HepG2 (cell line): ENCODE data around the gene UBB. TPM values are rescaled to one million over a fixed set of nuclear protein-coding genes. Genes with fewer than 3 reads are reported as not detected.
A peak's percentile ranks its signal among the peaks of the same experiment; 100 is the strongest.

Source experiments
- BORCS8-MEF2B ChIP-seq: sonication (generic); formaldehyde crosslinking; IDR thresholded peaks from 2 replicates; pipeline ENCODE4 v1.8.0; 2022; ENCODE audit warnings: mild to moderate bottlenecking, missing genetic modification reagents
- CBX2 ChIP-seq, 2 experiments: fragments of 200-600 bp in 1 of 2; sonication (generic); formaldehyde crosslinking in 1 of 2; IDR thresholded peaks; 2 replicates each; pipeline versions ENCODE4 v1.7.0 to v1.8.1; 2018 to 2022; ENCODE audit warnings: low read depth in 2 of 2, low read length in 1 of 2, mild to moderate bottlenecking in 1 of 2, missing genetic modification reagents in 1 of 2
- CCDC6 ChIP-seq: sonication (generic); formaldehyde crosslinking; IDR thresholded peaks from 2 replicates; pipeline ENCODE4 v1.8.1; 2022; ENCODE audit warnings: mild to moderate bottlenecking, missing genetic modification reagents, moderate library complexity
- DR1 ChIP-seq: sonication (generic); formaldehyde crosslinking; IDR thresholded peaks from 2 replicates; pipeline ENCODE4 v1.8.0; 2021; ENCODE audit warnings: mild to moderate bottlenecking, missing genetic modification reagents, inconsistent platforms
- EEA1 ChIP-seq: sonication (generic); formaldehyde crosslinking; IDR thresholded peaks from 2 replicates; pipeline ENCODE4 v1.5.1; 2020; ENCODE audit warnings: mild to moderate bottlenecking, missing genetic modification reagents, borderline replicate concordance
- HMGXB3 ChIP-seq: sonication (generic); formaldehyde crosslinking; IDR thresholded peaks from 2 replicates; pipeline ENCODE4 v1.4.0; 2020; ENCODE audit warnings: missing genetic modification reagents, borderline replicate concordance
- HOXA7 ChIP-seq: sonication (generic); formaldehyde crosslinking; IDR thresholded peaks from 2 replicates; pipeline ENCODE4 v1.8.1; 2022; ENCODE audit warnings: mild to moderate bottlenecking, missing genetic modification reagents, moderate library complexity
- NCOA5 ChIP-seq: sonication (generic); formaldehyde crosslinking; IDR thresholded peaks from 2 replicates; pipeline ENCODE4 v1.4.0; 2020; ENCODE audit warnings: missing genetic modification reagents
- SMAD3 ChIP-seq: sonication (generic); formaldehyde crosslinking; IDR thresholded peaks from 2 replicates; pipeline ENCODE4 v1.4.0; 2020; ENCODE audit warnings: missing genetic modification reagents
- ZEB1 ChIP-seq: IDR thresholded peaks from 2 replicates; pipeline ENCODE4 v1.6.1; 2012; ENCODE audit warnings: mild to moderate bottlenecking, low read depth, inconsistent platforms; ENCODE audit not compliant: insufficient replicate concordance
- ZNF101 ChIP-seq: sonication (generic); formaldehyde crosslinking; IDR thresholded peaks from 2 replicates; pipeline ENCODE4 v1.4.0; 2020; ENCODE audit warnings: mild to moderate bottlenecking, low read depth, missing genetic modification reagents, borderline replicate concordance
- ZNF235 ChIP-seq: sonication (generic); formaldehyde crosslinking; IDR thresholded peaks from 2 replicates; pipeline ENCODE4 v1.8.1; 2023; ENCODE audit warnings: mild to moderate bottlenecking, missing genetic modification reagents, borderline replicate concordance
- ZNF83 ChIP-seq: sonication (generic); formaldehyde crosslinking; IDR thresholded peaks from 2 replicates; pipeline ENCODE4 v1.4.0; 2020; ENCODE audit warnings: missing genetic modification reagents, mild to moderate bottlenecking, borderline replicate concordance
- ZNF891 ChIP-seq: sonication (generic); formaldehyde crosslinking; IDR thresholded peaks from 2 replicates; pipeline ENCODE4 v1.5.0; 2020; ENCODE audit warnings: mild to moderate bottlenecking, missing genetic modification reagents
- ZSCAN29 ChIP-seq: sonication (generic); formaldehyde crosslinking; conservative IDR thresholded peaks from 2 replicates; pipeline ENCODE4 v1.4.0; 2020; ENCODE audit warnings: mild to moderate bottlenecking, missing genetic modification reagents
- polyA plus RNA-seq, 8 experiments: library from polyadenylated mRNA; depleted of rRNA in 3 of 8; stranded (reverse) in 7 of 8; unstranded in 1 of 8; fragments of >200 nt; fragmentation: Illumina TruSeq in 4 of 8; extraction: Trizol in 4 of 8; gene quantifications; 2 replicates each; pipeline versions ENCODE4 v1.2.1 to v1.2.3, GENCODE V29; 2011 to 2016; ENCODE audit warnings: low read depth in 4 of 8, missing spikeins in 1 of 8, mixed read lengths in 1 of 8; ENCODE audit not compliant: insufficient read depth in 1 of 8
- total RNA-seq, 5 experiments: library from RNA; depleted of rRNA; stranded (reverse); fragments of >200 nt; fragmentation: Illumina TruSeq; extraction: Trizol; gene quantifications; 2 replicates each; pipeline ENCODE4 v1.2.3, GENCODE V29; 2016; ENCODE audit warnings: low read depth in 1 of 5
- TF ChIP-seq, protein P1 (sequence below): sonication (generic); formaldehyde crosslinking; conservative IDR thresholded peaks from 2 replicates; pipeline ENCODE4 v1.8.0; 2022; ENCODE audit warnings: mild to moderate bottlenecking, moderate library complexity, missing genetic modification reagents
- TF ChIP-seq, protein P2 (sequence below): sonication (generic); formaldehyde crosslinking; IDR thresholded peaks from 2 replicates; pipeline ENCODE4 v1.4.0; 2020; ENCODE audit warnings: missing genetic modification reagents, borderline replicate concordance

UBB gene
- total and polyA plus RNA-seq, 2 of the 13 experiments (the other 11 are each of a cell fraction or from before 2014, with no cell fraction given), result 1,130 to 2,066 TPM

GRCh38 chr17:16353317-16354174, 27.3 kb upstream of the UBB start, which contains the start of gene CENPV (continued):
- TF ChIP-seq HMGXB3, result no peak
- TF ChIP-seq BORCS8-MEF2B (CRISPR knock-in tag), result peak; percentile 63
- TF ChIP-seq ZNF83, result no peak
- TF ChIP-seq, protein P1, sequence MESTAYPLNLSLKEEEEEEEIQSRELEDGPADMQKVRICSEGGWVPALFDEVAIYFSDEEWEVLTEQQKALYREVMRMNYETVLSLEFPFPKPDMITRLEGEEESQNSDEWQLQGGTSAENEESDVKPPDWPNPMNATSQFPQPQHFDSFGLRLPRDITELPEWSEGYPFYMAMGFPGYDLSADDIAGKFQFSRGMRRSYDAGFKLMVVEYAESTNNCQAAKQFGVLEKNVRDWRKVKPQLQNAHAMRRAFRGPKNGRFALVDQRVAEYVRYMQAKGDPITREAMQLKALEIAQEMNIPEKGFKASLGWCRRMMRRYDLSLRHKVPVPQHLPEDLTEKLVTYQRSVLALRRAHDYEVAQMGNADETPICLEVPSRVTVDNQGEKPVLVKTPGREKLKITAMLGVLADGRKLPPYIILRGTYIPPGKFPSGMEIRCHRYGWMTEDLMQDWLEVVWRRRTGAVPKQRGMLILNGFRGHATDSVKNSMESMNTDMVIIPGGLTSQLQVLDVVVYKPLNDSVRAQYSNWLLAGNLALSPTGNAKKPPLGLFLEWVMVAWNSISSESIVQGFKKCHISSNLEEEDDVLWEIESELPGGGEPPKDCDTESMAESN (CRISPR knock-in tag), result peak; percentile 99
- no peak for TF ChIP-seq ZNF235 (CRISPR knock-in tag)
- TF ChIP-seq EEA1 (CRISPR knock-in tag), result no peak
- TF ChIP-seq ZSCAN29 (CRISPR knock-in tag), result no peak
- peak; percentile 31 for TF ChIP-seq ZEB1
- TF ChIP-seq HOXA7 (CRISPR knock-in tag), result no peak
- TF ChIP-seq ZNF891 (CRISPR knock-in tag), result peak; percentile 81; the same call in 1 of the 2 replicates
- TF ChIP-seq NCOA5 (CRISPR knock-in tag), result no peak
- TF ChIP-seq CBX2 (IDR thresholded peaks at IDR 0.05; ENCODE audit: low read depth, low read length), result no peak
- TF ChIP-seq CBX2 (CRISPR knock-in tag; IDR thresholded peaks at IDR 0.05; ENCODE audit: low read depth), result no peak
- TF ChIP-seq DR1, result peak; percentile 67
- TF ChIP-seq, protein P2, sequence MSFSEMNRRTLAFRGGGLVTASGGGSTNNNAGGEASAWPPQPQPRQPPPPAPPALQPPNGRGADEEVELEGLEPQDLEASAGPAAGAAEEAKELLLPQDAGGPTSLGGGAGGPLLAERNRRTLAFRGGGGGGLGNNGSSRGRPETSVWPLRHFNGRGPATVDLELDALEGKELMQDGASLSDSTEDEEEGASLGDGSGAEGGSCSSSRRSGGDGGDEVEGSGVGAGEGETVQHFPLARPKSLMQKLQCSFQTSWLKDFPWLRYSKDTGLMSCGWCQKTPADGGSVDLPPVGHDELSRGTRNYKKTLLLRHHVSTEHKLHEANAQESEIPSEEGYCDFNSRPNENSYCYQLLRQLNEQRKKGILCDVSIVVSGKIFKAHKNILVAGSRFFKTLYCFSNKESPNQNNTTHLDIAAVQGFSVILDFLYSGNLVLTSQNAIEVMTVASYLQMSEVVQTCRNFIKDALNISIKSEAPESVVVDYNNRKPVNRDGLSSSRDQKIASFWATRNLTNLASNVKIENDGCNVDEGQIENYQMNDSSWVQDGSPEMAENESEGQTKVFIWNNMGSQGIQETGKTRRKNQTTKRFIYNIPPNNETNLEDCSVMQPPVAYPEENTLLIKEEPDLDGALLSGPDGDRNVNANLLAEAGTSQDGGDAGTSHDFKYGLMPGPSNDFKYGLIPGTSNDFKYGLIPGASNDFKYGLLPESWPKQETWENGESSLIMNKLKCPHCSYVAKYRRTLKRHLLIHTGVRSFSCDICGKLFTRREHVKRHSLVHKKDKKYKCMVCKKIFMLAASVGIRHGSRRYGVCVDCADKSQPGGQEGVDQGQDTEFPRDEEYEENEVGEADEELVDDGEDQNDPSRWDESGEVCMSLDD (CRISPR knock-in tag), result peak; percentile 75; the same call in 1 of the 2 replicates
- TF ChIP-seq SMAD3 (CRISPR knock-in tag), result no peak
- 0 out of 2 replicates have a peak, but pooled peaks have one; percentile 33 for TF ChIP-seq CCDC6 (CRISPR knock-in tag)
- TF ChIP-seq ZNF101, result no peak
